ENCODE measurements around the gene GFER.

DNA sequence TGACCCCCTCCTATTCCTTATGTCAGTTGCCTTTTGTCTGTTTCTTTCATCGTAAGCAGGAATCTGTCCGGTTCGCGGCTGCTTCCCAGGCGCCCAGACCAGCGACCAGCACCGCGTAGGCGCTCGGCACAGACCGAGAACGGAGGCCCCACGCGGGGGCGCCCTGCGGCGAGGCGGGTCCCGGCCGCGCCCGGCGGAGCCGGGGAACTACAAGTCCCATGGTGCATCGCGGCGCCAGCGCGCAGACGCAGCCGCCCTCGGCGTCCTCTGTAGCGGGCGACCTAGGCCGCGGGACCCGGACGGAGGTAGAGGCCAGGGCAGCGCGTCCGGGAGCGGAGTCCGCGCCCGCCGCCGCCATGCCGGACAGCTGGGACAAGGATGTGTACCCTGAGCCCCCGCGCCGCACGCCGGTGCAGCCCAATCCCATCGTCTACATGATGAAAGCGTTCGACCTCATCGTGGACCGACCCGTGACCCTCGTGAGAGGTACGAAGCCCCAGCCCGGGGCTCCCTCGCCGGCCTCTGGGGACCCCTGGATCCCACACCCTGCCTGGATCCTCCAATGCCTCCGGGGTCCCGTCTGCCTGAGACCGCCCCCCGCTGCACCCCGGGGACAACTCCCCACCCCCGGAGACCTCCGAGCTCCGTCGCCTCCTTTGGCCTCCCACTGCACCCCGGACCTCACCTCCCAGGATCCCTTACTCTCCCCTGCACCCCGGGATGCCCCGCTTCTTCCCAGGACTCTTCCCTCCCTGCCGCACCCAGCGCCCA, 24.5 kb upstream of the GFER start, which contains the start of gene NDUFB10:
- TF ChIP-seq POLR2A (IDR thresholded peaks at IDR 0.05; ENCODE audit: low read length) (peak; percentile 66), GATA1 (IDR thresholded peaks at IDR 0.05; ENCODE audit: low read depth, low read length) (no peak)
